ENCODE measurements around the gene ITGAX. TPM values are rescaled to one million over a fixed set of nuclear protein-coding genes. Genes with fewer than 3 reads are reported as not detected.

ITGAX gene
- total RNA-seq, 1 donor from 2014 or later = 0.23 TPM

DNA sequence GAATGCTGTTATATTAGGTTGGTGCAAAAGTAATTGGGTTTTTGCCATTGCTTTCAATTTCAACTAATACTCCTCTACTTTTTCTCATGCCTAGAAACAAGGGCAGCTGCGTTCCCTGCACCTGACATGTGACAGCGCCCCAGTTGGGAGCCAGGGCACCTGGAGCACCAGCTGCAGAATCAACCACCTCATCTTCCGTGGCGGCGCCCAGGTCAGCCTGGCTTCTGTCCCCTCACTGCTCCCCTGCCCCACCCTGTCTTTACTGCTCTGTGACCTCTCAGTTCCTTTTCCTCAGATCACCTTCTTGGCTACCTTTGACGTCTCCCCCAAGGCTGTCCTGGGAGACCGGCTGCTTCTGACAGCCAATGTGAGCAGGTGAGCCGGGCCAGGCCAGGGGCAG lies 21.7 kb downstream of the ITGAX start:
- TF ChIP-seq, protein P1, sequence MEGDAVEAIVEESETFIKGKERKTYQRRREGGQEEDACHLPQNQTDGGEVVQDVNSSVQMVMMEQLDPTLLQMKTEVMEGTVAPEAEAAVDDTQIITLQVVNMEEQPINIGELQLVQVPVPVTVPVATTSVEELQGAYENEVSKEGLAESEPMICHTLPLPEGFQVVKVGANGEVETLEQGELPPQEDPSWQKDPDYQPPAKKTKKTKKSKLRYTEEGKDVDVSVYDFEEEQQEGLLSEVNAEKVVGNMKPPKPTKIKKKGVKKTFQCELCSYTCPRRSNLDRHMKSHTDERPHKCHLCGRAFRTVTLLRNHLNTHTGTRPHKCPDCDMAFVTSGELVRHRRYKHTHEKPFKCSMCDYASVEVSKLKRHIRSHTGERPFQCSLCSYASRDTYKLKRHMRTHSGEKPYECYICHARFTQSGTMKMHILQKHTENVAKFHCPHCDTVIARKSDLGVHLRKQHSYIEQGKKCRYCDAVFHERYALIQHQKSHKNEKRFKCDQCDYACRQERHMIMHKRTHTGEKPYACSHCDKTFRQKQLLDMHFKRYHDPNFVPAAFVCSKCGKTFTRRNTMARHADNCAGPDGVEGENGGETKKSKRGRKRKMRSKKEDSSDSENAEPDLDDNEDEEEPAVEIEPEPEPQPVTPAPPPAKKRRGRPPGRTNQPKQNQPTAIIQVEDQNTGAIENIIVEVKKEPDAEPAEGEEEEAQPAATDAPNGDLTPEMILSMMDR (conservative IDR thresholded peaks at IDR 0.05; ENCODE audit: low read depth, low read length) = no peak
- no peak for DNase-seq (ENCODE audit: low read depth)
- H3K4me3 ChIP-seq (ENCODE audit: low read depth, low read length) = no peak overlapping the region

DNA sequence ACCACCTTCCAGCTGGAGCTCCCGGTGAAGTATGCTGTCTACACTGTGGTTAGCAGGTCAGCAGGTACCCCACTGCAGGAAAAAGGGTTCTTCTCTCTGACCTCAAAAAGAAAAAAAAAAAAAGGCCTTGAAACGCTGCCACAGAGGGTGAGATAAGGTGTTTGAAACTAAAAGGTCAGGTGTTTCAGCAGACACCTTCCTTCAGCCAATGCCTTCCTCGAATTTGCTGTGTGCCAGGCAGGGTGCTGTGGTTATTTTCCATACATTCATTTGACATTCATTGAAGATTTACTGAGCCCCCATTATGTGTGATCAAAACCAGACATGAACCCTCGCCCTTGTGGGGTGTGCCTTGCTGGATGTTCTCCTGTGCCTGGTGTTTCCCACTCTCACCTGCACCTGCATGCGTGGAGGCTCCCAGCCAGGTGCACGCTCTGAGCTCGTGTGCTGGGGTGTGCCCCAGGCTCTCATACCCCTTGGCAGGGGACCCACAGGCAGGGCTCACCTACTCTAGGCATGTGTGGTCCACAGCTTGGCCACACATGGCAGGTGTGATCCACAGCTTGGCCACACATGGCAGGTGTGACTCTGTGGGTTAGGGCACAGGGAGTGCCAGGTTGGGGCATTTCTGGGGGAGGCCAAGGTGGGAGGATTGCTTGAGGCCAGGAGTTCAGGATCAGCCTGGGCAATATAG lies 22.4 kb downstream of the ITGAX start:
- H3K4me3 ChIP-seq (ENCODE audit: low read depth, low read length) = no peak overlapping the region
- TF ChIP-seq, protein P1 (conservative IDR thresholded peaks at IDR 0.05; ENCODE audit: low read depth, low read length) = no peak
- DNase-seq (ENCODE audit: low read depth) = no peak

DNA sequence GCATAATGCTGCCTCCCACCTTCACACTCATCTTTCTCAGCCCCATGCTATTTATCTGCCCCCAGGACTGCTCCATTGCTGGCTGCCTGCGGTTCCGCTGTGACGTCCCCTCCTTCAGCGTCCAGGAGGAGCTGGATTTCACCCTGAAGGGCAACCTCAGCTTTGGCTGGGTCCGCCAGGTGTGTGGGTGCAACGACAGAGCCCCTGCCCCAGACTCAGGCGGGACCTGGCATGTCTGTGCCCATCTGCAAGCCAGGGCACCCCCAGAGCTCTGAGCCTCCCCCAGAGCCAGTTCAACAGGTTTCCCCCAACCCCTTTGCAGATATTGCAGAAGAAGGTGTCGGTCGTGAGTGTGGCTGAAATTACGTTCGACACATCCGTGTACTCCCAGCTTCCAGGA lies 25.2 kb downstream of the ITGAX start:
- TF ChIP-seq, protein P1 (conservative IDR thresholded peaks at IDR 0.05; ENCODE audit: low read depth, low read length) = no peak
- DNase-seq (ENCODE audit: low read depth) = no peak
- H3K4me3 ChIP-seq (ENCODE audit: low read depth, low read length) = no peak overlapping the region

DNA sequence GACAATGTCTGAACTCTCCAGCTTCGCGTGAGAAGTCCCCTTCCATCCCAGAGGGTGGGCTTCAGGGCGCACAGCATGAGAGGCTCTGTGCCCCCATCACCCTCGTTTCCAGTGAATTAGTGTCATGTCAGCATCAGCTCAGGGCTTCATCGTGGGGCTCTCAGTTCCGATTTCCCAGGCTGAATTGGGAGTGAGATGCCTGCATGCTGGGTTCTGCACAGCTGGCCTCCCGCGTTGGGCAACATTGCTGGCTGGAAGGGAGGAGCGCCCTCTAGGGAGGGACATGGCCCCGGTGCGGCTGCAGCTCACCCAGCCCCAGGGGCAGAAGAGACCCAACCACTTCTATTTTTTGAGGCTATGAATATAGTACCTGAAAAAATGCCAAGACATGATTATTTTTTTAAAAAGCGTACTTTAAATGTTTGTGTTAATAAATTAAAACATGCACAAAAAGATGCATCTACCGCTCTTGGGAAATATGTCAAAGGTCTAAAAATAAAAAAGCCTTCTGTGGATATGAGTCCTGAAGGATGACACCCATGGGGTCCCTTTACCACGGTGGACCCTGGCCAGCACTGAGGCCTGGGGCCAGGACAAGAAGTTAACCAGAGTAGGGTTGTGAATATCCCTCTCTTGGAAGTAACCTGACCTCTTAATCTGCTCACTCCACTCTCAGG lies 27.6 kb downstream of the ITGAX start:
- TF ChIP-seq, protein P1 (conservative IDR thresholded peaks at IDR 0.05; ENCODE audit: low read depth, low read length) = peak; percentile 74
- no peak for DNase-seq (ENCODE audit: low read depth)
- H3K4me3 ChIP-seq (ENCODE audit: low read depth, low read length) = no peak overlapping the region

DNA sequence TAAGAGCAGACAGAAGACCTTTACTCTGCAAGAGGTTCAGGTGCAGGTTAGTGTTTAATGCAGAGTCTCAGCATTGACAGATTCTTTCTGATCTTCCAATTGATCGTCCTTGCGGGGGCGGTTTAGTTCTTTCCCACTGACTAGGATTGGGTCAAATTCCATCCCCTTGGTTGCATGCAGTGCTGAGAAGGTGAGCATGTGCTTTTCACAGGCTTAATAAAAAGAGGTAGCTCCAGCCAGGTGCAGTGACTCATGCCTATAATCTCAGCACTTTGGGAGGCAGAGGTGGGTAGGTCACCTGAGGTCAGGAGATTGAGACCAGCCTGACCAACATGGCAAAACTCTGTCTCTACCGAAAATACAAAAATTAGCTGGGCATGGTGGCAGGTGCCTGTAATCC lies 30.7 kb downstream of the ITGAX start:
- TF ChIP-seq, protein P1 (conservative IDR thresholded peaks at IDR 0.05; ENCODE audit: low read depth, low read length) = no peak
- no peak for DNase-seq (ENCODE audit: low read depth)
- no peak overlapping the region for H3K4me3 ChIP-seq (ENCODE audit: low read depth, low read length)

DNA sequence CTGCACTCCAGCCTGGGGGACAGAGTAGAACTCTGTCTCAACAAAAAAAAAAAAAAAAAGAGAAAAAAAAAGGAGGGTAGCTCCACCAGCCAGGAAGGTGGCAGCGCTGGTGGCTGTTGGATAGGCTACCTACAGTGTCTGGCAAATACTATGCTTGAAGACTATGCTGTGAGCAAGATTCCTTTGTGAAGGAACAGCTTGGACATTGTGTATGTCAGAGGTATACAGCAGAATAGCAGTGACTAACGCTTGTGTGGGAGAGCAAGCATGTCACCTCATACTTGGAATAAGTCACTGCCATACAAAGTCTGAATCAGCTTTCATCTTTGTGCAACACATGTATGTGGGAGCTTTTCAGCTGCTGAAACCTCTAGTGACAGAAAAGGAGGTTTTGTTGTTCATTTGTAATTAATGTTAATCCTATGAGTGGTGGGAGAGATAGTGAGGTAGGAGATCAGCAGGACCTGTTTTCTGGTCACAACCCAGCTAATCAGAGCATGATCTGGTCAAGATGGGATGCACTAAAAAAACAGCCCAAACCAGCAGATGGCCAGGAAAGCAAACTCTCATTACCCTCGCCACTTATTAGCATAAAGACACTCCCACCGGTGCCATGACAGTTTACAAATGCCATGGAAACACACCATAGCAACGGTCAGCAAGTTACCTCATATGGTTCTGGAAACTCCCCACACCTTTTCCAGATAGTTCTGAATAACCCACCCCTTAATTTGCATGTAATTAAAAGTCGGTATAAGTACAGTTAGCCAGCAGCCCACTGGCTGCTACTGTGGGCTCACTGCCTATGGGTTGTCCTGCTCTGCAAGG lies 31.4 kb downstream of the ITGAX start:
- no peak for DNase-seq (ENCODE audit: low read depth)
- TF ChIP-seq, protein P1 (conservative IDR thresholded peaks at IDR 0.05; ENCODE audit: low read depth, low read length) = no peak
- no peak overlapping the region for H3K4me3 ChIP-seq (ENCODE audit: low read depth, low read length)

Measured in epithelial cell of proximal tubule (primary cell).